HFFc6 (cell line): ENCODE data around the gene KMT5C. TPM values are rescaled to one million over a fixed set of nuclear protein-coding genes. Genes with fewer than 3 reads are reported as not detected.

Experiments
- DNase-seq: peaks from one replicate; pipeline ENCODE4 v3.0.0-alpha.2; 2018
- H3K27ac Mint-ChIP-seq: 2 replicates; pipeline ENCODE4 v1.8.0; 2020; ENCODE audit warnings: mild to moderate bottlenecking, mixed read lengths
- H3K27me3 Mint-ChIP-seq: 2 replicates; pipeline ENCODE4 v1.8.0; 2021; ENCODE audit warnings: mild to moderate bottlenecking, moderate library complexity, mixed read lengths; ENCODE audit not compliant: insufficient read depth
- H3K36me3 Mint-ChIP-seq: 2 replicates; pipeline ENCODE4 v1.8.0; 2021; ENCODE audit warnings: low read depth, mixed read lengths
- H3K4me1 Mint-ChIP-seq: 2 replicates; pipeline ENCODE4 v1.8.0; 2020; ENCODE audit warnings: low read depth, mixed read lengths
- H3K4me3 Mint-ChIP-seq: 2 replicates; pipeline ENCODE4 v1.8.0; 2020; ENCODE audit warnings: mild to moderate bottlenecking, moderate library complexity, mixed read lengths
- H3K9me3 Mint-ChIP-seq: 2 replicates; pipeline ENCODE4 v1.8.0; 2020; ENCODE audit warnings: mild to moderate bottlenecking, mixed read lengths
- CTCF ChIP-seq: fragments of 200-600 bp; sonication (generic); IDR thresholded peaks from 2 replicates; pipeline ENCODE4 v1.5.0; 2021; ENCODE audit warnings: antibody characterized with exemption, mild to moderate bottlenecking
- total RNA-seq, 6 experiments: library from RNA; stranded (reverse); fragmentation: NEBNext Ultra II Directional; extraction: Animal tissue kit (Norgen Biotek cat#: 25700); gene quantifications; 2 replicates in 1 of 6; 3 replicates in 5 of 6; pipeline ENCODE4 v1.2.3, GENCODE V29; 2021

The KMT5C gene
- total RNA-seq, 6 experiments from 2014 or later: 3.8 to 6.2 (median 4.4) TPM

GRCh38 chr19:55387736-55388497, 48.2 kb downstream of the KMT5C start:
- no peak for TF ChIP-seq CTCF
- peaks cover 7% of the 10 kb centered on the region for H3K9me3 Mint-ChIP-seq
- peaks cover 45% of the 10 kb centered on the region for H3K4me1 Mint-ChIP-seq
- H3K36me3 Mint-ChIP-seq: peaks cover 54% of the 10 kb centered on the region
- DNase-seq: no peak
- peak overlapping the region; percentile 99 for H3K4me3 Mint-ChIP-seq
- peaks cover 17% of the 10 kb centered on the region for H3K27me3 Mint-ChIP-seq
- peak overlapping the region; percentile 95 for H3K27ac Mint-ChIP-seq

GRCh38 chr19:55389386-55390317, 50.0 kb downstream of the KMT5C start:
- no peak for TF ChIP-seq CTCF
- peak overlapping the region; percentile 99 for H3K4me3 Mint-ChIP-seq
- peaks cover 42% of the 10 kb centered on the region for H3K4me1 Mint-ChIP-seq
- H3K27ac Mint-ChIP-seq: peak overlapping the region; percentile 63
- peaks cover 7% of the 10 kb centered on the region for H3K9me3 Mint-ChIP-seq
- H3K27me3 Mint-ChIP-seq: peaks cover 17% of the 10 kb centered on the region
- H3K36me3 Mint-ChIP-seq: peaks cover 54% of the 10 kb centered on the region
- DNase-seq: no peak

GRCh38 chr19:55390461-55390880, 50.8 kb downstream of the KMT5C start:
- Mint-ChIP-seq H3K27me3 (peaks cover 15% of the 10 kb centered on the region), H3K4me1 (peaks cover 38% of the 10 kb centered on the region), H3K9me3 (peaks cover 7% of the 10 kb centered on the region), H3K36me3 (peaks cover 54% of the 10 kb centered on the region), H3K4me3 (no peak overlapping the region), H3K27ac (peak overlapping the region; percentile 63)
- TF ChIP-seq CTCF: no peak
- no peak for DNase-seq

GRCh38 chr19:55391191-55391670, 51.6 kb downstream of the KMT5C start:
- peak overlapping the region; percentile 51 for H3K27ac Mint-ChIP-seq
- peaks cover 9% of the 10 kb centered on the region for H3K27me3 Mint-ChIP-seq
- peaks cover under 1% of the 10 kb centered on the region; the same call in 1 of the 2 replicates for H3K9me3 Mint-ChIP-seq
- H3K4me1 Mint-ChIP-seq: peaks cover 38% of the 10 kb centered on the region
- no peak for DNase-seq
- no peak overlapping the region; the same call in 1 of the 2 replicates for H3K4me3 Mint-ChIP-seq
- H3K36me3 Mint-ChIP-seq: peaks cover 47% of the 10 kb centered on the region
- no peak for TF ChIP-seq CTCF

GRCh38 chr19:55391702-55392615, 52.3 kb downstream of the KMT5C start:
- H3K27ac Mint-ChIP-seq: peak overlapping the region; percentile 51
- TF ChIP-seq CTCF: no peak
- H3K4me1 Mint-ChIP-seq: peaks cover 38% of the 10 kb centered on the region

More at GRCh38 chr19:55391702-55392615, 52.3 kb downstream of the KMT5C start:
- Mint-ChIP-seq H3K27me3 (peaks cover 9% of the 10 kb centered on the region), H3K36me3 (peaks cover 40% of the 10 kb centered on the region), H3K9me3 (no peaks in the 10 kb centered on the region), H3K4me3 (no peak overlapping the region; the same call in 1 of the 2 replicates)
- DNase-seq: no peak
